ENCODE data around the gene ACKR1. TPM values are rescaled to one million over a fixed set of nuclear protein-coding genes. Genes with fewer than 3 reads are reported as not detected.

The ACKR1 gene
- total RNA-seq, 1 donor from 2014 or later: not detected

DNA sequence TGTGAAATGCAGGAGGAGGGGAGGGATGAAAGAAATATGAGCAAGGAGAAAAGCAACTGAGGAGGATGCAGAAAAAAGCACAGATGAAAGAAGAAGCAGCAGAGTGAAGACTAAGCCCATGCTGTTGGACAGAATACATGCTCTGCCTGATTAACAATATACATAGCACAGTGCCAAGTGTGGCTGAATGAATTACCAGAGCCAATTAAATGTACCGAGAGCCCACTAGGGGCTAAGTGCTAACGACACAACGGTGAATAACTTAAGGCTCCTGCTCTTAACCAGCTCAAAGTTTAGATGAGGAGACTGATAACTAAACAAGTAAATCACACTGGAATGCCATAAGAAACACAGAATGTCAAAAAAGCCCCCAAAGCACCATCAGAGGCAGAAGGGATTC lies 17.6 kb upstream of the ACKR1 start:
- intact Hi-C loops (cut with micrococcal nuclease): no loop called here

DNA sequence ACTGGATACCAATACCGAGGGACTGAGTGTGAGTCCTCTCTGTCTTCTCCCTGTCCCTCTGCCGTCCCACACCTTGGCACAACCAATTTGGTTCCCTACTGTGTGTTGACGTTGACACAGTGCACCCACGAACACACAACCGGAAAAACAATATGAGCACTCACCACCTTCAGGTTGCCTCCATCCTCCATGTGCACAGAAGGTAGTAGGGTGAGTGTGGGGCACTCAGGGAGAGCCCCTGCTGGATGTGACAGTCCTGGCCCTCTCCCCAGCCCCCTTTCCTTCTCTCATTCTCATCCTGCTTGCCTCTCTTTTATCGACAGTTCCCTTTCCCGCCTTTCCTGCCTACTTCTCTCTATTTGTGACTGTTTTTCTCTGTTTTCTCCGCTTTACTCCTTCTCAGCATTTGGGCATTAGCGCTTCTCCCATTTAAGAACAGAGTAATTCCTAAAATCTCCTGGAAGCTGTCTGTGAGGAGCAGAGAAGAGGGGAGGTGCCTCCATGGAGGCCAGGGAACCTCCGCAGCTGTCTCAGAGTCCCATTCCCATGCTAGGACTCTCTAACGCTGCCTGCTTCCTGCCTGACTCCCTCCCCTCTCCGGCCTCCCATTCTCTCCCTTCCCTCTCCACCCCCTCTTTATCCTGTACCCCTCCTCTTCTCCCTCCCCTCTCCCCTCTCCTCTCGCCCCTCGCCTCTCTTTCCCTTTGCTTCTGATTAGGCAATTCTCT lies 16.9 kb upstream of the ACKR1 start:
- intact Hi-C loops (cut with micrococcal nuclease): no loop called here

DNA sequence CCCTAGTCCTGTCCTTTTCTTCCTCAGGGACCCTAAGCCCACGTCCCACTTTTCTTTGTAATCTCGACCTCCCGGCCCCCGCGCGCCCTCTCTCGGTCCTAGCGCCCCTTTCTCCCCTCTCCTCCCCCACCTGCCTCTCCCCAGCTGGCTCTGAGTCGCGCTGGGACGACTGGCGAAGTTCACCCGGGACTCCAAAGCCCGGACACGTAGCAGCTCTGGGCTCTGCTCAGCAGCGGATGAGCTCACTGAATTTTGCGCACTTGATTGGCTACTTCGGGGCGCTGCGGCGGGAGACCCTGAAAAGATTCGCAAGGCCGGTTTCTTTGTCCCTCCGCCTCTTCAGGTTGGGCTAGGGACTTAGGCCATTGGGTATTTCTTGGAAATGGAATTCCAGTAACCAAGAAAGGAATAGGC lies 16.3 kb upstream of the ACKR1 start:
- intact Hi-C loops (cut with micrococcal nuclease): no loop called here

GRCh38 chr1:159190441-159190840 lies 14.2 kb upstream of the ACKR1 start:
- intact Hi-C loops (cut with micrococcal nuclease): no loop called here

GRCh38 chr1:159196543-159196942 lies 8.1 kb upstream of the ACKR1 start:
- intact Hi-C loops (cut with micrococcal nuclease): loop anchor here (5.0 kb wide), 1 partner anchor 64 kb away; no protein-coding TSS in a partner anchor

DNA sequence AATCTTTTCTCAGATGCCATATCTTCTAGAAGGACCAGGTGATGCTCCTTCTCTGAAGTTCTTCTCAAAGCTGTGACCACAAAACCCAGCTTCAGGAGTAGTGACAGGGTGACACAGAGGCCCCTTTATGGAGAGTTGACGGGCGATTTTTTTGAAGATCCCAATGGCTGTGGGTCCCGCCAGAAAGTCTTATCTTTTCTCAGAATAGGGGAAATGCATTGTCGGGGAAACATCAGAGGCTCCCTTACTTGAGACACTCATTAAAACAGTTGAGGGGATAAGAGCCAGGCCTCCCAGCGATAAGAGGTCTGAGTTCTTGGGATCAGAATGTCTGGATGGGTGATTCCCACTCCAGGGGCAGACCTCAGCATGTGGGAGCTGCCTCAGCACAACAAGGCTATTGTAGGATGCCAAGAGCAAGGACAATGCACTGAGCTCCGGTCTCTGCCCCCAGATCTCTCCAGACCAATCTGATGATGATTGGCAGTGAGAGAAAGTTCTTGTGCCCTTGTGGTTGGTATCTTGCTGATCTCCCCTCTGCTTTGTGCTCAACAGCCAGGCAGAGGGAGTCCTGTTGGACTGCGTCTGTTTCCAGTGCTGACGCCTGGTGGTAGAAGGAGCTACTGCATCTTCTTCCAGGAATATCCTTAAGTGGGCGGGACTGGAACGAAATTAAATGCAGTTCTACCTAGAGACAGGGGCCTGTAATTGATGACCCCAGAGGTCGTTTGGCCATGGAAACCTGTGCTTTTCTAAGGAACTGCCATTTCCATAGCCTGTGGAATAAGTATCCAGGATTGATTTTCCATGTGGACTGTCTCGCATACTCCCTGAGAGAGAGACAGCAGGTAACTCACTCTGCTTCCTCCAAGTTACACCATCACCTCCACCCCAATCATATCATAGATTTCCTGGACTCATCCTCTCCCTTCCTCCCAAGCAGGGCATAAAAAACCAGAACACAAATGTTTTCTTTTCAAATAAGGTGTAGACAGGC lies 6.8 kb upstream of the ACKR1 start:
- intact Hi-C loops (cut with micrococcal nuclease): loop anchor here (1.0 to 5.0 kb wide), 2 partner anchors 37 to 66 kb away; no protein-coding TSS in a partner anchor

- intact Hi-C loops (cut with micrococcal nuclease): loop anchor here (5.0 kb wide), 1 partner anchor 68 kb away; no protein-coding TSS in a partner anchor
Observed at GRCh38 chr1:159199901-159200300, 4.8 kb upstream of the ACKR1 start.

GRCh38 chr1:159200769-159201168 lies 3.9 kb upstream of the ACKR1 start:
- intact Hi-C loops (cut with micrococcal nuclease): no loop called here

- intact Hi-C loops (cut with micrococcal nuclease): no loop called here
Observed at GRCh38 chr1:159201642-159202041, 3.0 kb upstream of the ACKR1 start.

- intact Hi-C loops (cut with micrococcal nuclease): no loop called here
Observed at GRCh38 chr1:159203610-159204009, 1.1 kb upstream of the ACKR1 start.

- intact Hi-C loops (cut with micrococcal nuclease): no loop called here
Observed at GRCh38 chr1:159205225-159205624, 550 bp downstream of the ACKR1 start.

- intact Hi-C loops (cut with micrococcal nuclease): no loop called here
Observed at GRCh38 chr1:159206110-159206509, 1.4 kb downstream of the ACKR1 start.

- intact Hi-C loops (cut with micrococcal nuclease): no loop called here
Observed at GRCh38 chr1:159207080-159207479, 2.4 kb downstream of the ACKR1 start.

DNA sequence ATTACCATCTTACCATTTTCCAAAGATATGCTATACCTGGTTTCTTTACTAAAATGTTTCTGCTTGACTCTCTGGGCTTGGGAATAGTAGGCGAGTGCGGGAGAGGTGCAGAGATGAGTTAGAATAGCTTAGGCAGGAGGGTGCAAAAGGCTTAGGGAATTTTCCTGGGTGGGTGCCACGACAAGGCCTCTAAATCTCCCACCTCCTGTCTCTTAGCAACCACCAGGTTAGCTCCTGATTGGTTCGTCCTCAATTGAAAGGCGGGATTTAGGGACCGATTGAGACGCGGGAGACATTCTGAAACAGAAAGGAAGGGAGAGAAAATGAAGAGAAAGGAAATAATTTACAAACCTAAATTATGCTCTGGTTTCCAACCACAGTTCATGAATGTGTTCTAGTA lies 3.1 kb downstream of the ACKR1 start:
- intact Hi-C loops (cut with micrococcal nuclease): no loop called here

GRCh38 chr1:159208175-159208825 lies 3.6 kb downstream of the ACKR1 start:
- intact Hi-C loops (cut with micrococcal nuclease): no loop called here

- intact Hi-C loops (cut with micrococcal nuclease): no loop called here
Observed at GRCh38 chr1:159209061-159209460, 4.4 kb downstream of the ACKR1 start.

- intact Hi-C loops (cut with micrococcal nuclease): loop anchor here (1.0 kb wide), 1 partner anchor 50 kb away; no protein-coding TSS in a partner anchor
Observed at GRCh38 chr1:159211331-159212136, 6.9 kb downstream of the ACKR1 start.

GRCh38 chr1:159212596-159212995 lies 7.9 kb downstream of the ACKR1 start:
- intact Hi-C loops (cut with micrococcal nuclease): no loop called here

- intact Hi-C loops (cut with micrococcal nuclease): loop anchor here (2.0 kb wide), 1 partner anchor 81 kb away; no protein-coding TSS in a partner anchor
Observed at GRCh38 chr1:159214149-159214760, 9.6 kb downstream of the ACKR1 start.
